NCI-H345 (cell line): Measurements from ENCODE around the gene PPFIA1.

Experiments used
- DNase-seq: peaks from one replicate; lab custom pipeline; 2025; lab: John Stamatoyannopoulos, UW

PPFIA1 gene

DNA sequence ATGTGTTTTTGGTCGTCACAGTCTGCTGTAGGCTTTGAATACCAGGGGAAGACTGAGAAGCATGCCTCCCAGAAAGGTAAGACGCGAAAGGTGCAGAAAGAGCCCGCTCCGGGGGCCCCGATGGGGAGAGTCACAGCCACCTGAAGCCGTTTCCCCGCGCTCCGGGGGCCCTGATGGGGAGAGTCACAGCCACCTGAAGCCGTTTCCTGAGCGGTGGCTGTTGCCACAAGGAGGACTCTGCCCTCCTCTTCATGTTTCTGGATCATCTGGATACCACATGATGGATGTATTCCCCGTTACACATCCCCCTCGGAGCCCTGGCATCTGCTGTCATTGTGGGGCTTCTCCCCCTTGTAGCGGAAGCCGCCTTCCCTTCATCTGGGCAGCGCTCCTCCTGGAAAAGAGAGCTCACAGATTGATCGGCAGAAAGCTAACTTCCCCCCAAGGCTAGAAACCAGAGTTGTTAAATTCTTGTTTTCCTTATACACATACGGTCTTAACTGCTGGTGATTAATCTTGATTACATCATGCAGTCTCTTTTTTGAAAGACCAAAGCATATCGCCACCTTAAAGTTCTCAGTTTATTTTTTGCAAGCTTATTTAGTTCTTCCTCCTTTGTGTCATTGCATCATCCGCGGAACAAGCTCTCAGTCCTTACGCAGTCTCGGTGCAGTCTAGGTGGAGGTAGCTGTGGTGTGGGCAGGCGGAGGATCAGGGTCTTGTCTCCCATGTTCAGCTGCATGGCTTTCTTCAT, 145.3 kb downstream of the PPFIA1 start:
- no peak for DNase-seq

DNA sequence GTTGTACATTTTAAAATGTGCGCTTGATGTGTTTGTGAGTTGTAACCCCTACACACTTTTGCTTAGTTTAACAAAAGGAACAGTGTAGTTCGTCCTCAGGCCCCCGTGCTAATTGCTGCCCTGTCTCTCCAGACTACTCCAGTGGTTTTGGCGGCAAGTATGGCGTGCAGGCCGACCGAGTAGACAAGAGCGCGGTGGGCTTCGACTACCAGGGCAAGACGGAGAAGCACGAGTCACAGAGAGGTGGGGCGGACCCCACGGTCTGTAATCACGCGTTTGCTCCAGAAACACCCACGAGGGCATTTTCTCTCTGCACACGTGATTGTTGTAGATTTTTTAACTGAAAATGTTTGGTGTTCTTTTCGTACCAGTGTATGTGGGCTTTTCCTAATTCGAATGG, 146.4 kb downstream of the PPFIA1 start:
- no peak for DNase-seq

DNA sequence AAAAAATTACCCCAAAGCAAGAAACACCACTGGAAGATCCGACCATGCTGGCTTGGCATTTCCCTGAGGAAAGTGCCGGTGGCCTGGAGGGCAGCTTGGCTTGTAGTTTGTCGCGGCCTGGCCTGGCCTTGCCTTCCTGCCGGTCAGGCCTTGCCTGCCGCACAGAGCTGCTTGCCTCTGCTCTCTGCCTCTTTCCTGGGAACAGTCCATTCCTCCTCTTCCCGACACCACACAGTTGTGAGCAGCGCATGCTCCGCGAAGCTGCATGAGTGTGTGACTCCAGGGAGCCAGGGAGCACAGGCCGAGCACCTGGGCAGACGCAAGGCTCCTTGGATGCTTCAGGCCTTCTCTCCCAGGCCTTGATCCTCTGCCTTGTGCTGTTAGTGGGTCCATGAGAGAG, 147.6 kb downstream of the PPFIA1 start:
- no peak for DNase-seq

DNA sequence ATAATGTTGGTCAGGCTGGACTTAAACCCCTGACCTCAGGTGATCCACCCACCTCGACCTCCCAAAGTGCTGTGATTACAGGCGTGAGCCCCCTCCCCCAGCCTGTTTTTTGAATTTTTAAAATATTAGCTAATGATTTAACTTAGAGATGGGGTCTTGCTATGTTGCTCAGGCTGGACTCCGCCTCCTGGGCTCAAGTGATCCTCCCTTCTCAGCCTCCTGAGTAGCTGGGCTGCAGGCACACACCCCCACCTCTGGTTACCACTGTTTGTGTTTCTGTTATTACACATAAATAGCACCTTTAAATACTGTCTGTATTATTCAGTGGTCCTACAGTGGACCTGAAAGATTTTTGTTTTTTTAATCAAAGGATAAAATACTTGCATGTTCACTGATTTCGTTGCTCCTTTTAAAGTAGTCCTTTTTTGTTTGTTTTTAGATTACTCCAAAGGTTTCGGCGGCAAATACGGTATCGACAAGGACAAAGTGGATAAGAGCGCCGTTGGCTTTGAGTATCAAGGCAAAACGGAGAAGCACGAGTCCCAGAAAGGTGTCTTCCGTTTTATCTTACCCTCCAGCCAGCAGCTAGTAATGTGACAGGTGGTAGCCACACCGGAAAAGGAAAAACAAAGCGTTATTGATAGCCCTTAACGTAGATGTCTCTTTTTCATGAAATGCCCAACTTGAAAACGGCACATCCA, 149.0 kb downstream of the PPFIA1 start:
- no peak for DNase-seq

DNA sequence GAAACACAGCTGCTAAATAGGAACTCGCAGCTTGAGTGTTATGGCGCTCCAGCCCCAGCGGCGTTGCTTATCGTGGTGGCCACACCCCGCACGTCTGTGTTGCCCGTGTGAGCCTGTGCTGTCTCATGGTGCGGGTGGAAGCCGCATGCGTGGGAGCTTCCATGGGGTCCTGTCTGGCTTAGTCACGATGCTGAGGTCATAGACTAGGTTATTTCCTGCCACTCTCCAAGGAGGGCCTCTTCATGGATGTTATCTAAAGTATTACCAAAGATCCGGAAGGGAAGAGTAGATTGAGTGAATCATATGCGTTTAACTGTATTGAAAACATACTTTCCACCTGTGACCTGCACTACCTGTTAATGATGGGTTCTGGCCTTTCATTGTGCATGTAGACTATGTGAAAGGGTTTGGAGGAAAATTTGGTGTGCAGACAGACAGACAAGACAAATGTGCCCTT, 149.5 kb downstream of the PPFIA1 start:
- DNase-seq = no peak

DNA sequence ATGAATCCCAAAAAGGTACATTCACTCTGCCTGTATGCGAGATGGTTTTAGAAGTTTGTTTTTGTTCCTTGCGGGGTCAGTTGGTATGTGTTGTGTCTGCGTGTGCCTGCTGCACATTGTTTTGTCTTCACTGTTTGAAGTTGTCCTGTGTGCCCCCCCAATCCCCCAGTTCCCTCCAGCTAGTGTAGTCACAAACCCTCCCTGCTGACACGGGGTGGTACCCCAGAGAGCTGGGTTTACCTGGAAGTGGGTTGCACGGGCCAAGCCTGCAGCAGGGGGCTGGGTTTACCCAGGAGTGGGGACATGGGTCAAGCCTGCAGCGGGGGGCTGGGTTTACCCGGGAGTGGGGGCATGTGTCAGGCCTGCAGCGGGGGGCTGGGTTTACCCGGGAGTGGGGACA, 150.0 kb downstream of the PPFIA1 start:
- DNase-seq = no peak

DNA sequence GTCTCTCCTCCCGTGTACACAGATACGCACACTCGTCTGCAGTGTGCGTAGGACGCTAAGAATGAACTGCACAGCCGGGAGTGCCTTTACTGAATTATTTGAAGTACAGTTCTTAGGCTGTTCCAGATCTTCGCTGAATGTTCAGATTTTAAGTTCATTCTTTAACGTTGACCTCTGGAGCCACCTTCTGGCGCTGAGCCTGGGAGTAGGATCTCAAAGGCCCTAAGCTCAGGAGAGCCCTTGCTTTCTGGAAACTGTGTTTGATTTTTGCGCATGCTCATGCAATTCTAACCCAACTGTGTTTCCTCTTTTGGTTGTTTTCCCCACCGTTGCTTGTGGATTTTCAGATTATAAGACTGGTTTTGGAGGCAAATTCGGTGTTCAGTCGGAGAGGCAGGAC, 150.6 kb downstream of the PPFIA1 start:
- DNase-seq = no peak

DNA sequence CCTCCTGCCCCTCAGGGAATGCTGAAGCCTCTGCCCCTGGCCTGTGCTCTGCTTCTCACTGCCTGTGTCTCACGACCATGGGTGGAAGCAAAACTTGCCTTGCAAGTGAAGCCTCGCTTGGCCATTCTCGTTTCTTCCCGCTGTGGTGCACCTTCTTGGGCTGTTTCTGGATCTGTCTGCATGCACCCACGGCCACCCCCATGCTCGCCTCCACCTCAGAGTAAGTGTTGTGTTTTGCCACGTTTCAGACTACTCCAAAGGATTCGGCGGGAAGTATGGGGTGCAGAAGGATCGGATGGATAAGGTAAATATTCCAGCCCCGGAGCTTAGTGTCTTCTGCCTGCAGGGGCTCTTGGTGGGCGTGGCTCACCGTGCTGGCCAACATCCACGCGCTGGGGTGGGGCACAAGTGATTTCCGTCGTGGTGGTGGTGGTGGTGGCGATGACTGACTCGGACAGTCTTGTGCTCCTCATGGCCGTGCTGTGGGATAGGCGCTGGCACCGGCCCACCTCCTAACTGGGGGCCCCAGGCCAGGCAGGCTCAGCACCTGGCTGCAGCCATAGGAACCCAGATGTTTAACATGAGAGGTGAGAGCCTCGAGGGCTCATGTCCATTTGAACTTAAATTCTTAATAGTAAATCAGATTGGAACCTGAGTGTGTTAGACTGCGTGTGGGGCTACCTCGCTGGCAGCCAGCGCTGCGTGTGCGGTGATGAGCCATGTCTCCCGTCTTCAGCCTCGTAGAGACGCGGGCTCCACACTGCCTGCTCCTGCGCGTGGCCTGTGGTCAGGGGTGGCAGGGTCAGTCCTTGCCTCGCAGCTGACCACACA, 152.4 kb downstream of the PPFIA1 start:
- no peak for DNase-seq

DNA sequence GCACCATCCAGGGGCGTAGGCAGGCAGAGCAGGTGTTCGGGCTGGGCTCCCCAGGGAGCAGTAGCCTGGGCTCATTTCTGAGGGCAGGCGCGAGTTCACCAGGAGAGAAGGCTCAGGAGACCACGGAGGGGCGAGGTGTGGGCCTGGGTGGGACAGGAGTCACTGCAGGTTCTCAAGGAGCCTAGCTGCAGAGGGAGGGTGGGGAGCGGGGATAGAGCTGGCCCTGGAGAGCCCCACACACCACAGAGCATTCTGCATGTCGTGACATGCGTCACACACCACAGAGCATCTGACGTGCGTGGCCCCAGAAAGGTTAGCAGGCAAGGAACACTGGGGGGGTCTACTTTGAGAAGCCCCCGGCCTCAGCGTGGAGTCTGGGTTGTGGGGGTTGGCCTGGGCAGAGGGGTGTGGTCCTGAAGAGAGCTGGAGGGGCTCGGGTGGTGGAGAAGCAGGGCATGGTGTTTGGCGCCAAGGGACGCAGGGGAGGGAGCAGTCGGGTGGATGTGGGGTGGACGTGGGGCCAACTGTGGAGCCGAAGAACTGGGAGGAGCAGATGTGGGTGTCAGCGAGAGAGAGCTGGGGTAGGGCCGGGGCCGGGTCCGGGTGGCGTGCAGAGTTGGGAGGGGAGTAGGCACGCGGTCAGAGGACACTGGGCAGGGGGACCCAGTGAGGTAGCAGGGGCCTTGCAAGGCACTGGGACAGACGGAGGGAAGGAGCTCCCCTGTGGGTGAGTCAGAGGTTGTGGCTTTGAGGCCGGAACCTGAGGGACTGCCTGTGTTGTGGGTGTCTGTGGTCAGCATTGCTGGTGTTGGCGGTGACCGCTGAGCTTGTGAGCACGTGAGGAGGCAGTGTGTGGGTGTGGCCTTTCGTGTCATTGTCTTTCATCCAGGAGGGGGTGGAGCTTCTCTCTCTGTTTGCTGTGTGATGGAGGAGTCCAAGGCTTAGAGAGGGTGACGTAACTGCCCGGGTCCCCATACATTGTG, 153.3 kb downstream of the PPFIA1 start:
- DNase-seq = no peak

DNA sequence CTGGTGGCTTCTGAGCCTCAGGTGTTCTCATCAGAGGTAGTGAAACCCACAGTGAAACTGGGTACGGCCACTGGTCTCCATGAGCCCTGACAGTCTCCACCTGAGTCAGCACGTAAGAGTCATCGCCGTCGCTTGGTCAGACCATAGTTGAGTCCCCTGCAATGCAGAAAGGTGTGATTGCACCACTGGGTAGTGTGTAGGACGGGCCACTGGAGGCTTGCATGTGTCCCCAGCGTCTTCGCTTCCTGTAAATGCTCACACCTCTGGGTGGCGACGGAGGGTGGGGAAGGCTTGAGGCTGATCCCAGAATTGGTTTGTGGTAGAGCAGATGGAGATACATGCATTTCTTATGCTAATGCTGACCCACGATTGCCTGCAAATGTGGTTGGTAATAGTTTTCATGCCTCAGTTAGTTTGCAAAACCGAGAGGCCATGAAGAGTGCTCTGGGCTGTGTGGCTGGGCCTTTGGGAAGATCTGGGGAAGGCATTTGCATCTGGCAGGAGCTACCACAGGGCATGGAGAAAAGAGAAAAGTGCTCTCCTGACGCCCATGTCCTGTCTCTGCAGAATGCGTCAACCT, 154.4 kb downstream of the PPFIA1 start:
- DNase-seq = no peak

DNA sequence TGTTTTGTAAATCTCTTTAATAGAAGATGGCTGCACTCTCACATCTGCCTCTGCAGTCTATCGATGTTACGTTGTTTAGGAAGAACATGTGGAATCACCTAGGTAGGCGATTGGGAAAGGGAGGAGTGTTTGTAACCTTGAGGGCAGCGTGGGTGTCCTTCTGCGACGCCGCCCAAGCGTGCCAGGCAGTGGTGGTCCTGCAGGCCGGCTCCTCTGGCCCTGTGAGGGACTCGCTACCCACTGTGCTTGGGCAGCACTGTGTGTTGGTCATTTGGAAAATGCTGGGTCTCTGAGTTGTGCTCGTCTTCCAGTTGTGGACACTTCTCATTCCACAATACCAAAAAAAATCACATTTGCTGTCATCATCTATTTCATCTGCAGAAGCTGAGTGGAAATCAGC, 156.9 kb downstream of the PPFIA1 start:
- DNase-seq = no peak

DNA sequence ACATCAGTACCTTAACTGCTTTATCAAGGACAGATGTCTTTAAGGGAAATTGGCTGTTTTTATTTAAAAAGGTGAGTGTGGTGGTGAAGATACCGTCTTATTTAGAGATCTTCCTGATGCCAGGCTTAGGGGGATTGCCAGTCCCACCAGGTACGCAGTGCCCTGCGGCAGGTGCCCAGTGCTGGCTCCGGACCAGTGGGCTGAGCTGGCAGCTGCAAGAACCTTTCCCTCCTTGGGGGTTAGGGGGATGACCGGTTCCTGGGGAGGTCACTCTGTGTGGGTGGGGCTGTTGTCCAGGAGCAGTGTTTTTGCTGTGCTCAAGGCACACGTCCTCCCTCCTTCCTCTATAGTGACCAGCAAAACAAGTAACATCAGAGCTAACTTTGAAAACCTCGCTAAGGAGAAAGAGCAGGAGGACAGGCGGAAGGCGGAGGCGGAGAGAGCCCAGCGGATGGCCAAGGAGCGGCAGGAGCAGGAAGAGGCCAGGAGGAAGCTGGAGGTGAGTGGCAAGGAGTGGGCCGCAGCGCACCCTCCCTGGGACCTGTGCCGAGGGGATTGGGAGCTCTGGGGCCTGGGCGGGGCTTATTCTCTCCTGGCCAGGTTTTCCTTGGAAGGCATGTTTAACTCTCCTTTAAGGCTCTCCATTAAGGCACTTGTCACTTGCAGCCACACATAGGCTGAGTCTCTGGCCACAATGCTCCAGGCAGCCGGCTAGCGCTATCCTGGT, 158.4 kb downstream of the PPFIA1 start:
- no peak for DNase-seq

DNA sequence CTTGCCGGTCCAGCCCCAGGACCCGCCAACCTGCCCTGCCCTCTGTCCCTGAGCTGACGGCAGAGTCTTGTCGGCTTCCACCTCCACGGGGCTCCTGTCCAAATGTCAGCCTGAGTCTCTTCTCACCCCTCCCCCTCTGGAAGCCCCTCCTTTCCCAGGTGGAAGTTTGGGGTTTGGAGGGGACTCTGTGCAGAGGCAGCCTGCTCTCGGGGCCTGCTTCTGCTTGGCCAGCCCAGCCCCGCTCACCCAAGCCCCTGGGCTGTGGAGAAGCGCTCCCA, 158.9 kb downstream of the PPFIA1 start:
- DNase-seq = no peak

DNA sequence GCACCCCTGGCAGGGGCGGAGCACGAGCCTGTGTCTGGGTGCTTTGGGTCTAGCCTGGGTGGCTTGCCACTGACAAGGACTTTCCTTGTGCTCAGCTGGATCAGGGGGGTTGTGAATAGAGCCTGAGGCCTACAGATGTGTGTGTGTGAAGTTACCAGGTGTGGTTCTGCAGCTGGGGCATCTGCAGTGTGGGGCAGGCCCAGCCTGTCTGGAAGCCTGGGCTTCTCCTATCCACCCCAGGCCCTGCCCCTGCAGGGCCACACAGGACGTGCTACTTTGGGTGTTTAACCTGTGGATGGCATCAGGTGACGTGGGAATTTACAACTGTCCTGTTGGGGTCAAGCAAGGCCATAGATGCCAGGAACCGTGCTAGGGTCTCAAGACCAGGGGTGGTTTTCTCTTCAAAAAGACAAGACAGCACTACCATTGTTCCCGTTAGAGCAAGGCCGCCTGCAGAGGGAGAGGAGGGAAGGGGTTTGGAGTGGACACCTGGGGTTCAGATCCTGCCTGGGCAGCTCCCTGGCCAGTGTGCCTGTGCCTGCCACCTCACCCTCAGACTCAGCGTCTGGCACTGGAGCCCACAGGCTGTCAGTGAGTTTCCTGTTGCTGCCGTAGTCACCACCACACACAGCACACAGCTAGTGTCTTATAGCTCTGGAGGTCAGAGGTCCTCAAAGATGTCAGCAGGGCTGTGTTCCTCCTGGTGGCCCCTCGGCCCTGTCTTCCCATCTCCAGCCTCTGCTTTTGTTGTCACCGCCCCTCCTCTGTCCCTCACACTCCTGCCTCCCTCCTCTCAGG, 159.4 kb downstream of the PPFIA1 start:
- DNase-seq = no peak

DNA sequence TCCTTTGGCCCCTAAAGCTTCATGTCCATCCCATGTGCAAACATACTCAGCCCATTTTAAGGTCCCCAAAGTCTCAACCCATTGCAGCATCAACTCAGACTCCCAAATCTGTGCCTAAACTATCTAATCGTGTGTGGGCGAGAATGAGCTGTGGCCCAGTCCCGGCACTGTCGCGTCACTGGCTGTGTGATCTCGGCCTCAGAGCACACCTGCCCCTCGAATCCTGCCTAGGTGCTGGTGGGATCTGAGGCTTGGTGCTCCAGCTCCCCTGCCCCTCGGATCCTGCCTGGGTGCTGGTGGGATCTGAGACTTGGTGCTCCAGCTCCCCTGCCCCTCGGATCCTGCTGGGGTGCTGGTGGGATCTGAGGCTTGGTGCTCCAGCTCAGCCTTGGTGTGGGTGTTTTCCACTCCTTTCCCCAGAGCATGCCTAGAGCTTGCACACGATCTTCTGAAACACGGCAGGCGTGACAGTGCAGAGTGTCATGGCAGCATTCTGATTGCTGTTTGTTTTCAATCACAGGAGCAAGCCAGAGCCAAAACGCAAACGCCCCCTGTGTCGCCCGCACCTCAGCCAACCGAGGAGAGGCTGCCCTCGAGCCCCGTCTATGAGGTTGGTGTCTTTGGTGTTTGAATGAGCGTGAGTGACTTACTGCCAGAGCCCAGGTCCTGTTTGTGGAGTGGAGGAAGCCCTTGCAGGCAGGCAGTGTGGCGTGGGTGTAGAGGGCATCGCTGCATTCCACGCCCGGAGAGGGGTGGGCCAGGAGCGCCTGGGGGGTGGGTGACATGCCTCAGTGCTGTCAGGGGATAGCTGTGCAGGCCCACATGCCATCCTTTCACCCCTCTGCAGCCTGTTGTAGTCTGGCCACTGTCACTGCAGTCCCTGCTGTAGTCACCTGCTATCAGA, 160.4 kb downstream of the PPFIA1 start:
- DNase-seq = no peak

DNA sequence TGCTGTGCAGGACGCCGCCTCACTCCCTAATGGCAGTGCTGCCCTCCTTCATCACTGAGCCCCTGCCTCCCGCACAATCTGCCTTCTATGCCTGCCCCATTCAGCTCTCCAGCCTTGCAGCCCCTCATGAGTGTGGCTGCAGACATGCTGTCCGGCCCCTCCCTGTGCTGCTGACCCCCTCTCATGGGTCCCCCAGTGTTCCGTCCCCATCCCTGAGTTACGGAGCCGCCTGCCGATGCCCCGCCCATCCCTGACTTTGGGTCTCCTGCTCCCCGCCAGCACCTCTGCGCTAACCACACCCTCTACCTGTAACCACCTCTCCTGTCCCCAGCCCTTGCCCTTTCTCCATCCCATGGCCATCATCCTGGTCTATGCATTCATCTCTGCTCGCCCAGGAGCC, 161.1 kb downstream of the PPFIA1 start:
- DNase-seq = no peak

DNA sequence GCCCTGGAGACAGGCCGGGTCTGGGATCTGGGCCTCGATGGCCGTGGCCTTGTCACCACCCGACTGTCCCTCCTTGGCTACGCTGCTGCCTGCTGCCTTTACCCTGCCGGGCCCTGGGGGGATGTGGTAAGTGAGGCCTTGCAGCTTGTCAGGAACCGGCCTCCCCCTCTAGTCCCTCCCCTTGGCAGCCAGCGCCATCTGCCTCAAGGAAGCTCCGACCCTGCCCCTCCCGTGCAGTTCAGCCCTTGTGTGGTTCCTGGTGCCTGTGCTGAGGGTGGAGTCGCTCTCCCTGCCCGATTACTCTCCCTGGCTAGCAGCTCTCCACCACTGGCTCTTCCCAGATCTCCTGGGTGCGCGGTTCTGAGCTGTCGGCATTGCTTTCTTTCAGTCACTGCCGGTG, 161.6 kb downstream of the PPFIA1 start:
- no peak for DNase-seq

DNA sequence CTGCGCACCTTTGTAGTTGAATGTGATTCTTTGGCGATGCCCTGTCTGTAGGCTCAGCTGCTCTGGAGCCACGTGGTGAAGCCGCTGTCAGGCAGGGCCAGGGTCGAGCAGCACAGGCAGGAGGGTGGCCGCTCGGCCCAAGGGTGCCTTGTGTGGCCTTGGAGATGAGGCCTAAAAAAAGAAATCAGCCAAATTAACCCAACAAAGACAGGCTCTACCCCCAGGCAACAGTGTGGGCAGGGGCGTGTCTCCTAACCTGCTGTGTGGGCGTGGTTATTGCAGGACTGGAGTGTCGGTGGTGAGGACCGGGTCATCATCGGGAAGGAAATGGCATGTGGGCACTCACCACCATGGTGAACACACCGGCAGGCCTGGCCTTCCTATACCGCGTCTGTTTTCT, 162.1 kb downstream of the PPFIA1 start:
- no peak for DNase-seq

DNA sequence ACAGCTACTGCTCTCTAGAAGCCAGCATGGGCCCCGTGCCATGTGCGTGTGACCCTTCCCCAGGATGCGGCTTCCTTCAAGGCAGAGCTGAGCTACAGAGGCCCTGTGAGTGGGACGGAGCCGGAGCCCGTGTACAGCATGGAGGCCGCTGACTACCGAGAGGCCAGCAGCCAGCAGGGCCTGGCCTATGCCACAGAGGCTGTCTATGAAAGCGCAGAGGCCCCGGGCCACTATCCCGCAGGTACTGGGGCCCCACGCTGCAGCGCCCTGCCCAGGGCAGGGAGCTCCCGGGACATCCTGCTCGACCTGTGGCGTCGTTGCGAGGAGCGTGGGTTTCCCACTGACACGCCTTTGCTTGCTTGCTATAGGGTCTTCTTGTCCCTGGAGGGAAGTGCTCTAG, 162.5 kb downstream of the PPFIA1 start:
- no peak for DNase-seq
